NCI-H187 (cell line): ENCODE data around the gene KCNJ12.
"Not testable (repeated sequence)": the region's sequence is repeated elsewhere in the genome, so short reads cannot be mapped to it uniquely, and the experiment has no call there.

ENCODE experiments used
- DNase-seq, 2 experiments: peaks; one replicate each; lab custom pipeline; 2025; lab: John Stamatoyannopoulos, UW

Gene KCNJ12

GRCh38 chr17:21349358-21350050, 26.7 kb upstream of the KCNJ12 start:
- DNase-seq = not testable (repeated sequence)

GRCh38 chr17:21350495-21350894, 25.7 kb upstream of the KCNJ12 start:
- DNase-seq = not testable (repeated sequence)

GRCh38 chr17:21351366-21352065, 24.6 kb upstream of the KCNJ12 start:
- DNase-seq = no peak

- no peak for DNase-seq
Measured at GRCh38 chr17:21352221-21352980, 23.8 kb upstream of the KCNJ12 start.

- DNase-seq = no peak
Measured at GRCh38 chr17:21352981-21353265, 23.2 kb upstream of the KCNJ12 start.

- no peak for DNase-seq
Measured at GRCh38 chr17:21353326-21354010, 22.7 kb upstream of the KCNJ12 start.

- no peak for DNase-seq
Measured at GRCh38 chr17:21354796-21355385, 21.3 kb upstream of the KCNJ12 start.

- DNase-seq = no peak
Measured at GRCh38 chr17:21355586-21355985, 20.6 kb upstream of the KCNJ12 start.

- DNase-seq = no peak
Measured at GRCh38 chr17:21356537-21357127, 19.5 kb upstream of the KCNJ12 start.

- no peak for DNase-seq
Measured at GRCh38 chr17:21357281-21357680, 18.9 kb upstream of the KCNJ12 start.

GRCh38 chr17:21357696-21358656, 18.2 kb upstream of the KCNJ12 start:
- no peak for DNase-seq

GRCh38 chr17:21358682-21359482, 17.3 kb upstream of the KCNJ12 start:
- DNase-seq = no peak

GRCh38 chr17:21359483-21359840, 16.7 kb upstream of the KCNJ12 start:
- no peak for DNase-seq

GRCh38 chr17:21360048-21360447, 16.1 kb upstream of the KCNJ12 start:
- DNase-seq = no peak

GRCh38 chr17:21361020-21361809, 14.9 kb upstream of the KCNJ12 start:
- DNase-seq = no peak

- DNase-seq = no peak
Measured at GRCh38 chr17:21362331-21362931, 13.7 kb upstream of the KCNJ12 start.

GRCh38 chr17:21363776-21364642, 12.1 kb upstream of the KCNJ12 start:
- no peak for DNase-seq

- no peak for DNase-seq
Measured at GRCh38 chr17:21365016-21365415, 11.1 kb upstream of the KCNJ12 start.
